ENCODE measurements around the gene COL4A1.

The COL4A1 gene

DNA sequence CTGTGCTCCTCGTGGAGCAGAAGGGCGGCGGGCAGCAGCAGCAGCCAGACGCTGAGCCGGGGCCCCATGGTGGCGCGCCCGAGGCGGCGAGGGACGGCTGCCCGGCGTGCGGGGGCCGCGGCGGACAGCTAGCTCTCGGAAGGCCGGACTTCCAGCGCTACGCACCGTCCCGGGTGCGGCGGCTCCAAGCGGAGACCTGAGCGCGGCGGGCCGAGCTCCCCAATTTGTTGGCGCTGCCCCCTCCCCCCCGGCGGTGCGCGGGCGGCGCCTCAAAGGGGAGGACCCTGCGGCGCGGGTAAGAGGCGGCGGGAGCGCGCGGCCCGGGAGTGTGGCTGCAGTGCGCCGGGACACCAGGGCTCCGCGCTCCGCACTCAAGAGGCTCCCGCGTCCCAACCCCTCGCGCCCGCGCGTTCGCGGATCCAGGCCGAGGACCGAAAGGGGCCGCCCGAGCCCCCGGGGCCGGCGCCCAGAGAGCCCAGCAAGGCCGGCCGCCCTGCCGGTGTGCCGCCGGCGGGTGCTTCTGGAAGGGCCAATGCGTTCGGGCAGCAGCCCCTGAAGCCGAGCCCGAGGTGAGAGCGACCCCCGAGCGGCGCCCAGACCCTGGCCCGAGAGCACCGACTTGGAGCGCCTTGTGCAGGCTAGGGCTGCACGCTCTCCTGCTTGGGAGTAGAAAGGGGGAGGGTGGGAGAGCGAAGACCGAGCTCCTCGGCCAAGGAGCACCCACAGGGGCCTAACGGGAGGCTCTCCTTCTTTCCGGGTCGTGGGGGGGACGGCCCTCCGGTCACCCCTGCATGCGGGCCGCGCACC, at the start of gene COL4A1, which contains the start of gene COL4A2:
Gene COL4A1, minus strand, starts transcription at position 198 of the 807 bp plus-strand sequence. Its CDS starts 130 bp downstream, at position 68.
Gene COL4A2, plus strand, starts transcription at position 325 of the 807 bp plus-strand sequence. CDS start 620 bp downstream, outside the sequence.
- DNase-seq: no peak

DNA sequence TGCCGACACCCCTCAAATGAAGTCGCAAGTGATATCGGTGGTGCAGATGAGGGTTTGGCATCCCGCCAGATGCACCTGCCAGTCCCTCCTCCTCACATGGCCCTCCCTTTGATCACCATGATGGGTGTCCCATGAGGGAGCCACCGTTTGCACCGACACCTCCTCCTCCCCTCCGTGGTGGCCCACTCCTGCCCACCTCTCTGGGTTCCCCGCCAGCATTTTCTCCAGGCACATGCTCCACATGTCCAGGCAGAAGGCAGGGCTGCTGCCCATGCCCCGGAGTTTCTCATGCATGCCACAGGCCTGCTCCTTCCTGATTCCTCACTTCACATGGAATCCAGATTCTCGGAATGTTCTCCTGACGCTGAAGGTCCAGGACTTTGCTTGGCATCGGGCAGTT, 49.4 kb upstream of the COL4A1 start:
- DNase-seq: no peak

DNA sequence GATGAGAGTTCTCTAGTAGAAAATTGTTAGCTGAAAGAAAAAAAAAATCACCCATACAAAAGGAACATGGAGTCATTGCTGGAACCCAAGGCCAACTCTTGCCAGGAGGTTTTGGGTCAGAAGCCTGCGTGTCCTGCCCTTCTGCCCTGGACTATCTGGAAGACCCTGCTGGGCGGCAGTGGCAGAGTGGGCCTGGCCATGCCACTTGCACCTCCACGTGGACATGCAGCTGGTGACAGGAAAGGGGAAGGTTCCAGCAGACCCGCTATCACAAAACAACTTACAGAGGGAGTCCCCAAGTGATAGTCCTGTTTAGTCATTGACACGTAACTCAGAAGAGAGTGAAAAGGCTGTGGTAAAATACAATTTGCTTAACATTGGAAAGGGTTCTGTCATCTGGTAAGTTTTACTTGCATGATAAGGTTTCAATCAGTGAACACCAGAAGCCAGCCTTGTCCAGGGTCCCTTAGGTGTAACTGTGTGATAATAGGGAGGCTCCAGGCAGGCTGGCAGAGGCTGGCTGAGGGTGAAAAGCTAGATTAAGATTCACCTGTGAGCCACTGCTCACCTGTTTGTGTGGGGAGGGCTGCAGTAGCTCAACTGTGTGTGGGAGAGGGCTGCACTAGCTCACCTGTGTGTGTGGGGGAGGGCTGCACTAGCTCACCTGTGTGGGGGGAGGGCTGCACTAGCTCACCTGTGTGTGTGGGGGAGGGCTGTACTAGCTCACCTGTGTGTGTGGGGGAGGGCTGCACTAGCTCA, 47.9 kb upstream of the COL4A1 start:
- DNase-seq: no peak

DNA sequence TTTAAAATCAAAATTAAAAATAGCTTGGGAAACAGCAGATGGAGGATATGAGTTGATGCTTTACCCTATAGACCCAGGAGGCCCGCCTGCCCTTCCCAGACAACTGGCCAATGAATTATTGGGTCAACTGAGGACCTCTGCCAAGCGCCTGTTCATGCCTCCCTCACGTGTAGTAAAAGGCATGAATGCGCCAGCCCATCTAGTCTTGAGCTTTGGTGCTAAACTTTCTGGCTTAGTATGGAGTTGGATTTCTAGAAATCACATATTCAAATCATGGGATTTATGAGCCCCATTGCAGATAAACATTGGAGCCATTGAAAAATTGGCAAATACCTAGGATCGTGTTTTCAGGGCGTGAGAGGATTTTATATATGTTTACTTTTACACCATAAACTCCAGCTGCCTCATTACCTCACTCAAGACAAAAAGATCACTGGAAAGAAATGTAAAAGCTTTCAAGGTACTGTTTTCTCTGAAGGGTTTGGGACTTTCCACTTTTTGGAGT, 47.2 kb upstream of the COL4A1 start:
- no peak for DNase-seq

DNA sequence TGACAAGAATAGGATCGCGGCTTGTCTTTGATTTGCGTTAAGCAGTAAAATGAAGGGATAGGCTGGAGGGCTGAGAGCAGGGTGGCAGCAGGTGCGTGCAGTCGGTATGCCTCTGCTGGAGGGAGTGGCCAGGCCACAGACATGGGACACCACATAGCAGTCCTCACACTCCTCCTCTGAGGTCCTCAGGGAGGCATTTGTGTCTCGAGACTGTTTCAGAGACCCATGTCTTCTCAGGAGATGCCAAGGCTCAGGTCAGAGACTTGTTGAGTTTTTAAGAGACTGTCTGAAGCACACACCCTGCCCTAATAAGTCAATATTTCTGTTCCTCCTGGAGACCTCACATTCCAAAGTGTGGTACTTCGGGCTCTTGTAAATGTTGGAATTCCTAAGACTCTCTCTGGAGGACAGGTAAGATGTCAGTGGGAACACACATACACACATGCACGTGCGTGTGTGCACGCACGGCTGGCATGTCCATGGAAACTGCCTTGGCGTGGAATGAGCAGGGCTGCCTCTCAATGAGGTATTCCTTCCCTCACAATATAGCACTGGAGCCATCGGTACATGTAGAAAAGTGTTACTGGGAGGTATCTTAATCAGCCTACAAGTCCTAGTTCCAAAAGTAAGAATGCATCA, 46.5 kb upstream of the COL4A1 start:
- DNase-seq: no peak

DNA sequence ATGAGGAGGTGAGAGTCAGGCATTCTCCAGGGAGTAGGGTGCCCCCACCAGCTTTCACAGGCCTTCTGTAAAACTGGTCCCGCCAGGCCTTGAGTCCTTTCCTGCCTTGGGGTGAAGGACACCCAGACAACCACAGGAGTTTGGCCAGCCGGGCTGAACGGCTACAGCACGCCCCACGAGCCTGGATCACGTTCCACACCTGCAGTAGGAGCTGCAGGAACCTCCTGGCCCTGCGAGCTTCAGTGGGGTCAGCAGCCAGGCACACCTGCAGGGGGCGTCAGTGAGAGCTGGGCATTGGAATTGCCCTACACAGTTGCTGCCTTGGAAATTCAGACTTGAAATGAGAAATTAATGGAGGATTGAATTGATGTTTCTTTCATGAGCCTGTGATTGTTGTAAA, 45.8 kb upstream of the COL4A1 start:
- no peak for DNase-seq

DNA sequence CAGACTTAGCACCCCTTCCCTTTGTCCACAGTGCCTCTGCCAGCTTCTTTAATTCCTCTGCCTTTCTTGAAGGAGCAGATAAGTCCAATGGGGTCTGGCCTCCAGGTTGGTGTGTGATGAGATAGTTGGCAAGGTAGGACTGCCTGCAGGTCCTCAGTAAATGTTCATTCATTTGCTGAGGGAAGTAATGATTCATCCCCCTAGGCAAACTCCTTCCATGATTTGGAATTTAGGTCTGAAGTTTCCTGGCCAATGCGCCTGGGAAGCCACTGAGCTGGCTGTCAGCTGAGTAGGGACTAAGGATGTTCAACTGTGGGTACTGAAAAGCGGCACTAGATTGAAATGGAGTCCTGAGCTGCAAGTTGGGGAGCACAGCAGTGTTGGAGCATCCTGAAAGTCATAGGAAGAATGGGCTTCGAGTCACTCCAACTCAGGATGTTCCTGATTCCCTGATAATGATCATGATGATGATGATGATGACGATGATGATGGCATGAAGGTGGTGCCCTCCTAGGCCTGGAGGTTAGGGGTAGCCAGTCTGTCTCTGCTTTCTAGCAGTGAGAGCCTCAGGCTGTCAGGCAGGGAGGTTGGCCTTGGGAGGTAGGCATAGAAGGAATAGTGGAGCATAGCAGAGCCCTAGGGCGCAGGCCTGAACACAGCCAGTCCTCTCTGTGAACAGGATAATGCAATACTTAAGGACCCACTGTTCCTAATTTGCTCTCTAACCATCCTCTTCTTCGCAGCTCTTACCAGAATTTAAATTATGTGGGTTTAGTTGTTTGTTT, 44.9 kb upstream of the COL4A1 start:
- DNase-seq: no peak

DNA sequence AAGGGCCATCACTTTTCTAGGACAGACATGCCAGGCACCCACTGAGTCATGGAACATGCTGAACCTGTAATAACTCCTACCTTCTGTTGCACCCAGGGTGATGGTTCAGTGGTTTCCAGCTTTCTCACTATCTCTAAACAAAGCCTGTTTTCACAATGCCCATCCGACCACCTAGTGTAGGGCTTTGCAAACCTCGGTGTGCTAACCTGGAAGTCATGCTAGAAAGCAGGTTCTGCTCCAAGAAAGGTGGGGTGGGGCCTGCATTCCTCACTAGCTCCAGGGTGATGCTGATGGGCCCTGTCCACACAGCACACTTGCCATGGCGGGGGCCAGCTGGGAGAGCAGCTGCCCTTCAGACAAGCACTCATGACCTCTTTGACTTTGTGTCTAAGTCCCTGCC, 43.6 kb upstream of the COL4A1 start:
- DNase-seq: no peak

DNA sequence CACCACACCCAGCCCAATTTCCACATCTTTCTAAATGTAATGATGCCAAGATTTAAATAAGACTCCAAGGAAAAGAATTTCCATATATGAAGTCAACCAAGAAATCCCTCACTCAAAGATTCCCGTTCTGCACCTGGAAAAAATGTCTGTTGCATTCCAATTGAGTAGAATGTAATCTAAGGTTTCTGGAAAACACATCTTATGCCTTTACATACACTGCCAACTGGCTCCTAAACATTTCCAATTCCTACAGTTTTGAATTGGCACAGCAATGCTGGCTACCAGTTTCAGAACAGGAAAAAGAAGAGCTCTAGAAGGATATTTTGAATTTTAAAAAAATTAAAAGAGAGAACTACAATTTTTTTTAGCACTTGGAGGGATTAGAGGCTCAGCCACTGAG, 43.1 kb upstream of the COL4A1 start:
- no peak for DNase-seq

DNA sequence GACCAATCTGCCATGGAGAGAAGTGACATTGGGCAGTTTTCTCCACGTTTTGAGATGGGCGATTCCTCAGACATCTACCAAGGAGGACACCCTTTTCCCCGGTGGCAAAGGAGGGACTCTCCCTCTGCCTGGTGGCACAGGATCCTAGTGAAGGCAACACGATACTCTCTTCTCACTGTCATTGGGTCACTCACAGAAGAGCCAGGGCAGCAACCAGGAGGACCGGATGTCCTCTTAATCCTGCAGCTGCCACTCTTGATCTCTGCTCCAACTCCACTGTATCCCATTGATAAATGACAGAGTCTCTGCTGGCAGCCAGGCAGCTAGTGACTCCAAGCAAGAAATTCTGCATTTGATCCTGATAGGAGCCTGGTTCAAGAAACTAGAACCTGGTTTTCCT, 42.3 kb upstream of the COL4A1 start:
- DNase-seq: no peak

DNA sequence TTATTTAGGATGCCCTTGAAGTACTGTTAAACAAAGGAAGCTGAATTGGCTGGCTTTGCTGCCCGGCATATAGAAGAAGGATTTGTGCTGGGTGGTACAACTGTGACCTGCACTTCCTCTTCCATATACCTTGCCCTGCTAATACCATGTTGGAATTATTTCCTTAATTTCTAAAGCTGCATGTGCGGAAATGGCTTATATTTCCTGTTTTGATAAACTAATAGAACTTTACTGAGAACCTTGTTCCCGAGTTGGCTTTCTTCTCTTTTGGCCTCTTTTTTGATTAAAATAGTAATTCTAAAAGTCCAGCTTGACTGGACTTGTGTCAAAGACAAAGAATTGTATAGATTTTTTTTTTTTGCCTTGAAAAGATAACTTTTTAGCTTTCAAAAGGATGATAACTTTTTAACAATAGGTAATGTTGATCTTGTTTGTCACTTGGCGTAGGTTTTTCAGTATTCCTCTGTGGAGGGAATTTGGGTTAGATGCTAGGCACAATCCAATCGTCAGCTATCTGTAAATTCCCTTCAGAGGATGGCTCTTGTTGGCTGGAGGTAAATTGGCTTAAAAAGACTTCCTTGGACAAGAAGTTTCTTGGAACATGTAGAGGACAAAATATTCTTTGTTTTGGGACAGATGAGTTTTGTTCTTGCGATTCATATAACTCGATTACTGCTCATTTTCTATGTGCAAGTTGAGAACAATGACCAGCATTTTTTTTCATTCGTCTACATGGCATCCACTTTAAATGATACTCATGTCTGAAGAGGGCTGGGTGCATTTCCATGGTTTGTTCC, 41.5 kb upstream of the COL4A1 start:
- no peak for DNase-seq

DNA sequence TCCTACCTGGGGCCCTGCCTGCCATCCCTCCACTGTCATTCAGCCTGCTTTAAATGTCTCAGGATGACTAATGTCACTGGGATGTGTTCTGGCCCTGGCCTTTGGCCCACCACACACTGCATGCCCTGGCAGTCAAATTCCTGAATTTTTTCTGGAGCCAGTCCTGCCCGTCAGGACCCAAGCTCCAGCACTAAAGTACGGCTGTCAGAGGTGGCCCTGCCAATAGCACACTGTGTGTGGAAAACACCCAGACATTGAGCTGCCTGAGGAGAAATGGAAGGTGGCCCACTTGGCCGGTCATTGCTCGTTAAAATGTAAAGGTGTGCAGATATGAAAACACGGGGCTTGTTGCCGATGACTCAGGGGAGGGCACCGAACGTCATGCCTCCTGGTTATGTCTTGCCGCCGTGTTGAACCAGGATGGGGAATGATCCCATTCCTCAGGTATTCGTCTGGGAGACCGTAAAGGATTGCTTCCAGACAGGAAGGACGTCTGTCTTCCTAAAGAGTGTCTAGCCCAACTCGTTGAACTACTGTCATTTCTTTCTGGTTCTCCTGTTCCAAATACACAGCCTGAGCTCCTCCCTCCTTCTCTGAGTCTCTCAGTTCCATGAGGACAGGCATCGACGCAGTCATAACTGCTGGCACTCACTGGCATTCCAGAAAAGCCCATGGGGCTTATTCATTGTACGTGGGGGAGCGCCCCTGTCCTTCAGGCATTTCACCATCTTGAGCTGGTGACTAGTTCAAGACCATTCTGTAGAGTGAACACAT, 40.8 kb upstream of the COL4A1 start:
- DNase-seq: no peak

DNA sequence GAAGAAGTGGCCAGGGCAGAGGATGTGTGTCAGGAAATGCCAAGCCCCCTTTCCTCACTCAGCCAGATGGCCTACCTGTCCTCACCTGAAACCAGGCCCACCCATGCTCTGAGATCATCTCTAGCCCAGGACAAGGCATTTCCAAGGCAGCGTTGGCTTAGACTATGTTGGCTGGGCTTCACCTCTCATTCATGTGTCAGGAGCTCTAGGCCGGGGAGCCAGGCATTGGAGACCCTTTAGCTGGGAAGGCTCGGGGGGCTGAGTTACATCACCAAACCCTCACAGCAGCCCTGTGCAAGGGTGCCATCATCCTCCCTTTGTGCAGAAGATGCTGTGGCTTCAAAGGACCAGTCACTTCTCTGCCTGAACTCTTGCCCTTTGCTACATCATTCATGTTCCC, 40.1 kb upstream of the COL4A1 start:
- no peak for DNase-seq

DNA sequence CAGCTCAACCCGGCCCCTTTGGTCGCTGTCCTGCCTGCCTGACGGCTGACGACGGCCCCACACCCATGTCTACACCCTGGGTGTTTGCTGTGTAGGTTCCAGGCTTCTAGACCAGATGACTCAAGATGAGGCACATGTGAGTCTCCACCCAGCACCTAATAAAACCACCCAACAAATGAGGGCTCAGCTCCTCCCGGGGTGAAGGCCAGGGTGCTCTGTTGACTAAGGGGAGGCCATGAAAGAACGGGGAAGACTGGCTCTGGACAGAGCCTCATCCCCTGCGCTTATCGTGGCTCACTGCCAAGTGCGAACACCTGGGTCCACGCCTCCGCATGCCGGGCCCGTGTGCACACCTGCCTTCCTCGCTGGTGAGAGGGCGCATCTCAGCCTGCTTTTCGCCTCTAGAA, 39.7 kb upstream of the COL4A1 start:
- DNase-seq: no peak

DNA sequence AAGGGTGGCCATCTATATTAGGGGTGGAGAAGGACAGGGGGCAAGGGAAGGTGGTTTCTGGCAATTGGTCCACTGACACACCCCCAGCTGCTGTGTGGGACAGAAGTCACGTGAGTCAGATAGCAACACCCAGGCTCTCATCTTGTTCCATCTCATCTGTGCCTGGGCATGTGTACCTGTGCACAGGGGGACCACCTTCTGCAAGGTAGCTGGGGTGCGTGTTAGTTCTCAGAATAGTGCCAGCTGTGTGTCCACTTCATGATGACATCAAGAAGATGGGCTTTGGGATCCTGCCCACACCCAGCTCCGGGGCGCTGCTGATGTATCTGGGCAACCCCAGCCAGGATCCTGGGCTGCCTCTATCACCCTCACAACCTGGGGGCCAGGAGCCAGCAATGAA, 38.7 kb upstream of the COL4A1 start:
- DNase-seq: no peak

DNA sequence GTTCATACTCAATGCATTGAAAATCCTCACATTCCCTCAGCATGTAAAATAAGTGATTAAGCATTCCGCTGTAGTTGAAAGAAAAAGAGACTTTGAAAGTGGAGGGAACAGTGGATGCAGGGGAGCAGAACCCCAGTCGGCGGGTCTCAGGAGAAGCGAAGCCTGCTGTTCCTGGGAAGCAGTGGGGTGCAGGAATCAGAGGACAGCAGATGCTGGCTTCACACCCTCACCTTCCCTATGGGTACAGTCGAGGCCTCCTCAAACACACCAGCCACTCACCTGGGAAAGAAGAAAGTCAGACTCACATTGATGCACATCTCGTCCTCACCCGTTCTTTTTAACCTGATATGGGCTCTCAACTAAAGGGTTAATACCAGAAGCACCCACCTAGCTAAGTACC, 38.3 kb upstream of the COL4A1 start:
- no peak for DNase-seq

DNA sequence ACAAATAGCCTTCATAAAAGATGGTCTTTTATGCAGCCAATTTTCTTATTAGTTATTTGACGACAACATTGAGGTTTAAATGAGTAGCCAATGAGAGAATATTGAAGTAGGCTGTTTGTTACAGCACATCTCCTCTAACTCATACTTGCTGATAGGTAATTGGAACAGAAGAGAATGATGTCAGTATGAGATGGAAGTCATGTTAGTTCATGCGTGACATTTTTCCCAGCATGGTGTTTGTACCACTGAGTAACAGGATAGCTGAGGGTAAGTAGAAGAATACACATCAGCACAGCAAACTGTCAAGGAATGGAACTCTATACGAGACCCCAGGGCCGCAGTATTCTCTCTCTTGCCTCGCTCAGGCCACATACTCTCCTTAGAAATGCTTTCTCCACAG, 37.4 kb upstream of the COL4A1 start:
- no peak for DNase-seq

DNA sequence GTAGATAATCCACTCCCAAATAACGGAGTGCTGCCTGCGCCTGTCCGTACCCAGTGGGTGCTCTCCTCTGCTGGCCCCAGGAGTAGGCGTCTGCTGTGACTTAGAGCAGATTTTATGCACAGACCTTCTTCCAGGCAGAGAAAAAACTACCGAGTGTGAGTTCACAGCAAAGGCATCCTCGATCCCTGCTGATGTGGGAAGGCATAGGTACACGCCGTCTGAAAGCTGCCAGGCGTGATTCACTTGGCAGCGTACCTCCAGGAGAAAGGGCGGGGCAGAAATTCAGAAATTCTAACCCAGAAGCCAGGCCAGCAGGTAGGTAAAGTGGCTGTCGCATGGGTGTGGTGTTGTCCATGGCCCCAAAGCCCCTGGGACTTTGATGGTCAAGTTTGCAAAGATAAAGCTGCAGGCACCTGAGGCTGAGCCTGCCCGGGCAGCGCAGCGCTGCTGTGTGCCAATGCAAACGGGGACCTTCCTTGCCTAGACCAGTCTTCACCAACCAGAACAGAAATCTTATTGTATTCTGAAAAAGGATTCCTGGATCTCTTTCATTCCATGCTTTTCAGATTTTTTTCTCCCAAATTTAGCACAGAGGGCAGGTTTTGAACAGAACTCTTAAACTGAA, 36.4 kb upstream of the COL4A1 start:
- no peak for DNase-seq

DNA sequence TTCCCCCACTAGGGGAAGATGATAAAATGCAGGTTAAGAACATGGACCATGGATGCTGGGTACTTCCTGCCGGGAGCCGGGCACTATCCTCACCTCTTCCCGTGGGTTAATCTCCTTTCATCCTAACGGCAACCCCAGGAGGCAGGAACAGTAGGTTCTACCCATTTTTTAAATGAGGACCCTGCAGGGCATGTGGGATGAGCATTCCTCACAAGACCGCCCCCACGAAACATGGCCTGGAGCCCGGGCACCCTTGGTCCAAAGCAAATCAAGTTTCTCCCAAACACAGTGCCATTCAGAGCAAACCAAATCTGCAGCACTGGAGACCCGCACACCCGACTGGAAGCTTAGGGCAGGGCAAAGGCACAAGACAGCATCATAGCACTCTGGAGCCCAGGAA, 35.5 kb upstream of the COL4A1 start:
- DNase-seq: no peak

DNA sequence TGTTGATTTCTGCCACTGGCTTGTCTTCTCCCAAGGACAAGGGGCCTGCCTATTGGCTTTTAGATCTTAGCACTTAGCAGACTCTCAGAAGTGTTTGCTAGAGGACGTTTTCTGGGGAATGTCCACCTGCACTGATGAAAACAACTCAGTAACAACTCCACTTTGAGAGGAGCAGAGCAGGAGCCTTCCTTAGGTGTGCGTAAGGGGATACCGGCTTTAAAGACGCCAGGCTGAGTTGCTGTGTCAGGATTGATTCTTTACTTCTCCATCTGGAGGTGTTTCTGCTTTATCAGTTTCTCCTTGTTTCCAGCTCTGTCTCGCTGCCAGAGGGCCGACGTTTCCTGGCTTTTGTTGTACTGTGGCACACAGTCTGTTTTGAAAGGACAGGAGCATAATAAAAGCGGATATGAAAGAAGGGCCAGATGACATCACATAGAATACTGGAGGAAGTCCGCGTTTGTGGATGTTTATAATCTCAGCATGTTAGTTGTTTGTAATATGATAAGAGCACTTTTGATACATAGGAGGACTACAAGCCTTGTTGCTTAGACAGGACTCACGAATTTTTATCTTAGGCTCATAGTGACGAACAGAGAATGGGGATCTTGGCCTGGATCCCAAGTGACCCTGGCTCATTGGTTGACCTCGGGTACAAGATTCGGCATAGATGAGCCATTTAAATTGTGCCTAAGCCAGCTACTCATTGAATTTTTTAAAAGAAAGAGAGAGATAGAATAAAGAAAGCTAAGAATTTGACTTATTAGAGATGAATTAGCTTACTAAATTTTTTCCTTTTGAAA, 34.7 kb upstream of the COL4A1 start:
- DNase-seq: no peak

All from CD4-positive, alpha-beta T cell treated with Interleukin-6 for 4 hours (primary cell).